LNCaP clone FGC (cell line): Measurements from ENCODE around the gene CTBP2.

Experiments
- DNase-seq: peaks from one replicate; pipeline ENCODE4 v3.0.0-alpha.2; 2011; ENCODE audit warnings: low read depth
- H3K4me3 ChIP-seq: 2 replicates; pipeline ENCODE4 v1.5.1; 2011; ENCODE audit warnings: mild to moderate bottlenecking, low read depth, low read length, control low read depth
- CTCF ChIP-seq: IDR thresholded peaks from 2 replicates; pipeline ENCODE4 v1.5.1; 2012; ENCODE audit warnings: mild to moderate bottlenecking; ENCODE audit not compliant: control insufficient read depth, insufficient read depth; ENCODE audit errors: extremely low read depth

Gene CTBP2

GRCh38 chr10:125134483-125134848, 25.9 kb downstream of the CTBP2 start:
- TF ChIP-seq CTCF: no peak
- H3K4me3 ChIP-seq: no peak overlapping the region

GRCh38 chr10:125133696-125134482, 26.5 kb downstream of the CTBP2 start:
- H3K4me3 ChIP-seq: no peak overlapping the region
- DNase-seq: no peak
- TF ChIP-seq CTCF: no peak

More at GRCh38 chr10:125134483-125134848, 25.9 kb downstream of the CTBP2 start:
- DNase-seq: no peak

GRCh38 chr10:125132344-125132743, 28.0 kb downstream of the CTBP2 start:
- TF ChIP-seq CTCF: no peak
- no peak overlapping the region for H3K4me3 ChIP-seq
- no peak for DNase-seq

GRCh38 chr10:125130916-125131315, 29.4 kb downstream of the CTBP2 start:
- H3K4me3 ChIP-seq: no peak overlapping the region
- no peak for TF ChIP-seq CTCF
- DNase-seq: no peak

GRCh38 chr10:125130260-125130659, 30.1 kb downstream of the CTBP2 start:
- no peak overlapping the region for H3K4me3 ChIP-seq
- no peak for DNase-seq
- TF ChIP-seq CTCF: no peak

- no peak for TF ChIP-seq CTCF
- H3K4me3 ChIP-seq: no peak overlapping the region
- no peak for DNase-seq
Measured at GRCh38 chr10:125129076-125129458, 31.3 kb downstream of the CTBP2 start.
